ENCODE results near the gene TMEM134. TPM values are rescaled to one million over a fixed set of nuclear protein-coding genes. Genes with fewer than 3 reads are reported as not detected.

TMEM134 gene
- total RNA-seq, 1 donor from 2014 or later = 87.5 TPM

GRCh38 chr11:67493548-67494370, 24.7 kb upstream of the TMEM134 start:
- Histone ChIP-seq H3K27me3 (ENCODE audit: low read depth) (no peaks in the 10 kb centered on the region), H3K4me3 (no peak overlapping the region), H3K4me1 (peaks cover 13% of the 10 kb centered on the region), H3K9me3 (replicated peaks) (no peaks in the 10 kb centered on the region), H3K36me3 (peaks cover 92% of the 10 kb centered on the region), H3K27ac (replicated peaks) (no peak overlapping the region)
- TF ChIP-seq, protein P1, sequence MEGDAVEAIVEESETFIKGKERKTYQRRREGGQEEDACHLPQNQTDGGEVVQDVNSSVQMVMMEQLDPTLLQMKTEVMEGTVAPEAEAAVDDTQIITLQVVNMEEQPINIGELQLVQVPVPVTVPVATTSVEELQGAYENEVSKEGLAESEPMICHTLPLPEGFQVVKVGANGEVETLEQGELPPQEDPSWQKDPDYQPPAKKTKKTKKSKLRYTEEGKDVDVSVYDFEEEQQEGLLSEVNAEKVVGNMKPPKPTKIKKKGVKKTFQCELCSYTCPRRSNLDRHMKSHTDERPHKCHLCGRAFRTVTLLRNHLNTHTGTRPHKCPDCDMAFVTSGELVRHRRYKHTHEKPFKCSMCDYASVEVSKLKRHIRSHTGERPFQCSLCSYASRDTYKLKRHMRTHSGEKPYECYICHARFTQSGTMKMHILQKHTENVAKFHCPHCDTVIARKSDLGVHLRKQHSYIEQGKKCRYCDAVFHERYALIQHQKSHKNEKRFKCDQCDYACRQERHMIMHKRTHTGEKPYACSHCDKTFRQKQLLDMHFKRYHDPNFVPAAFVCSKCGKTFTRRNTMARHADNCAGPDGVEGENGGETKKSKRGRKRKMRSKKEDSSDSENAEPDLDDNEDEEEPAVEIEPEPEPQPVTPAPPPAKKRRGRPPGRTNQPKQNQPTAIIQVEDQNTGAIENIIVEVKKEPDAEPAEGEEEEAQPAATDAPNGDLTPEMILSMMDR (IDR thresholded peaks at IDR 0.05; ENCODE audit: borderline replicate concordance) = no peak
- DNase-seq = no peak
- intact Hi-C loops (cut with micrococcal nuclease) = no loop called here

DNA sequence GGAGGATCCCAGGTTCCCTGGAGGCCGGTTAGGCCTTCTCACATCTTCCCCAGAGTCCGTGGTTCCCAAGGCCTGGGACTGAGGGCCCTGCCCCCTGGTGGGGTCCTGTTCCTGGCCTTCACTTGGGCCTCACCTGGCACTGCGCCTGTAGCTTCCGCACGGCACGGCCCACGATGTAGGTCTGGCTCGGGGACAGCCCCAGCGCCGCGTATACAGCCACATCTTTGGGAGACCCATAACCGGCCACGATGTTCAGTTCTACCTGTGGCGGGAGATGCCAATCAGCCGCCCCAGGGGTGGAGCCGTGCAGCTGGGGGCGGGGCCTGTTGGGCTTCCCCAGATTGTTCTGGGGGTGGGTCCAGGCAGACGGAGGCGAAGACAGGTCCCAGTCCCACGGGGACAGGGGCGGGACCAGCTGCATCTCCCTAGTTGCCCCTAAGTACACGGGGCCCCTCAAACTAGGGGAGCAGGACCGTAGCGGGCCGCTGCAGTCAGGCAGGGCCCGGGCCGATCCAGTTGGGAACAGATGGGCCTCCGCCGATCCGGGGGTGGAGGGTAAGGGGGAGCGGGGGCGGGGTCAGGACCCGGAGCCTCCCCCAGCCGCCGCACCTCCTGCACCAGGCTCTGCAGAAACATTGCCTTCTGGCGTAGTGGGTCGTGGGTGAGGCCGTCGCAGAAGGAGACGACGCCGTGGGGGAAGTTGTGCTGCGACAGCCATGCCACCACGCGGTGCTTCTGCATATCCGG, 23.9 kb upstream of the TMEM134 start:
- no peak for DNase-seq
- peaks cover 90% of the 10 kb centered on the region for H3K36me3 ChIP-seq
- TF ChIP-seq, protein P1 (IDR thresholded peaks at IDR 0.05; ENCODE audit: borderline replicate concordance) = no peak
- H3K9me3 ChIP-seq (replicated peaks) = no peaks in the 10 kb centered on the region
- H3K27me3 ChIP-seq (ENCODE audit: low read depth) = no peaks in the 10 kb centered on the region
- peaks cover 5% of the 10 kb centered on the region for H3K4me1 ChIP-seq
- no peak overlapping the region for H3K27ac ChIP-seq (replicated peaks)
- intact Hi-C loops (cut with micrococcal nuclease) = no loop called here
- H3K4me3 ChIP-seq = no peak overlapping the region

- Histone ChIP-seq H3K36me3 (peaks cover 90% of the 10 kb centered on the region), H3K27ac (replicated peaks) (no peak overlapping the region), H3K9me3 (replicated peaks) (no peaks in the 10 kb centered on the region), H3K4me3 (no peak overlapping the region), H3K4me1 (peaks cover 4% of the 10 kb centered on the region), H3K27me3 (ENCODE audit: low read depth) (no peaks in the 10 kb centered on the region)
- no peak for DNase-seq
- intact Hi-C loops (cut with micrococcal nuclease) = no loop called here
- TF ChIP-seq, protein P1 (IDR thresholded peaks at IDR 0.05; ENCODE audit: borderline replicate concordance) = no peak
Observed at GRCh38 chr11:67492069-67492727, 23.1 kb upstream of the TMEM134 start.

DNA sequence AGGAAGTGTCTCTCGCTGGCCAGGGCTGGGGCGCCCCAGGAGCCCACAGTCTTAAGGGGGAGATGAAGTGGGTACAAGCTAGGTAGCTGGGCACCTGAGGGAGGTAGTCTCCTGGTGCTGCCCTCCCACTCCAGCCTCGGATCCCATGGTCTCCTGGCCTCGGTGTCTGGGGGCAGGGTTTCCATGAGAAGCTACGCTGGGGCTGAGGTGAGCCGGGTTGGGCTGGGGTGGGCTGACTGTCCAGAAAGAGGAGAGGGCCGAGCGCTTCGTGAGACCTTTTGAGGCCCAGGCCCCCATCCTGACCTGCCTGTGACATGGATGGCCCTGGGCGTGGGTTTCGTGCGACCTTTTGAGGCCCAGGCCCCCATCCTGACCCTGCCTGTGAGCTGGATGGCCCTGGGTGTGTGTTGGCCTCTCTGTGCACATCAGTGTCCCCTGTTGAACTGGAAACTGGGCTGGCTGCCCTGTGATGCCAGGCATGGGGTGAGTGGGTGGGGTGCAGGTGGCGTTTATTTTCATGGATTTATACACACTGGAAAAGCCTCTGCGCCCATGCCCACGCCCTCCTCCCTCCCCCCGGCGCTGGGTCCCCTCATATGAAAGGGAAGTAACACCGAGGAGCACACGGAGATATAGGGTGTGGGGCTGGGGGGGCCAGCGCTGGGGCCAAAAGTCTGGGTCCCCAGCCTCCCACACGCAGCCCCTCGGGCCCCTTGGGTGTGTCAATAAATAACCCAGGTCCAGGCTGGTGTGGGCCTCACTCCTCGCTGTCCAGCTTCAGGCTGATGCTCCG, 22.4 kb upstream of the TMEM134 start:
- no peak for DNase-seq
- Histone ChIP-seq H3K9me3 (replicated peaks) (no peaks in the 10 kb centered on the region), H3K27me3 (ENCODE audit: low read depth) (no peaks in the 10 kb centered on the region), H3K36me3 (peaks cover 86% of the 10 kb centered on the region), H3K4me3 (no peak overlapping the region), H3K4me1 (peaks cover 5% of the 10 kb centered on the region), H3K27ac (replicated peaks) (no peak overlapping the region)
- TF ChIP-seq, protein P1 (IDR thresholded peaks at IDR 0.05; ENCODE audit: borderline replicate concordance) = no peak
- intact Hi-C loops (cut with micrococcal nuclease) = no loop called here

GRCh38 chr11:67490727-67491065, 21.6 kb upstream of the TMEM134 start:
- Histone ChIP-seq H3K4me1 (peaks cover 13% of the 10 kb centered on the region), H3K27ac (replicated peaks) (no peak overlapping the region), H3K4me3 (no peak overlapping the region), H3K9me3 (replicated peaks) (no peaks in the 10 kb centered on the region), H3K36me3 (peaks cover 79% of the 10 kb centered on the region), H3K27me3 (ENCODE audit: low read depth) (no peaks in the 10 kb centered on the region)
- intact Hi-C loops (cut with micrococcal nuclease) = no loop called here
- TF ChIP-seq, protein P1 (IDR thresholded peaks at IDR 0.05; ENCODE audit: borderline replicate concordance) = no peak
- no peak for DNase-seq
